Umbilical cord (tissue), 2 donors: ENCODE data around the gene GATD1. TPM values are rescaled to one million over a fixed set of nuclear protein-coding genes. Genes with fewer than 3 reads are reported as not detected.
A peak's percentile ranks its signal among the peaks of the same experiment; 100 is the strongest.

Experiments used
- DNase-seq: peaks from one replicate; pipeline ENCODE4 v3.0.0-alpha.2; 2015; ENCODE audit warnings: low spot score
- total RNA-seq: library from RNA; depleted of rRNA; stranded (reverse); fragments of >200 nt; gene quantifications from one replicate; pipeline ENCODE4 v1.2.3, GENCODE V29; 2014; ENCODE audit warnings: low replicate concordance; ENCODE audit not compliant: insufficient read depth

GATD1 gene
- total RNA-seq, 1 donor from 2014 or later, result 26.2 TPM

DNA sequence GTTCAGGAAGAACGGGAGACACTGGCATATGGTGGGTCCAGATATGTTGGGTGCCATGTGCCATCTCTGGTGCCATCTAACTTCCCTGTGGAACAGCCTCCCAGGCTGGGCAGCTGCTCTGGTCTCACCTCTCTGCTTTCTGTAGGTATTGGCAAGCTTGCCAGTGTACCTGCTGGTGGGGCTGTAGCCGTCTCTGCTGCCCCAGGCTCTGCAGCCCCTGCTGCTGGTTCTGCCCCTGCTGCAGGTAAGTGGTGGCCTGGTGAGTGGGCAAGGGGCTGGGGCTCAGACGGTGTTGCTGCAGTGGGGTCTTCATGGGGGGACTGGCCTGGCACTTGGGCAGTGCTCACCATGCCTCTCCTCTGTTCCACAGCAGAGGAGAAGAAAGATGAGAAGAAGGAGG lies 35.1 kb upstream of the GATD1 start:
- DNase-seq, result no peak

DNA sequence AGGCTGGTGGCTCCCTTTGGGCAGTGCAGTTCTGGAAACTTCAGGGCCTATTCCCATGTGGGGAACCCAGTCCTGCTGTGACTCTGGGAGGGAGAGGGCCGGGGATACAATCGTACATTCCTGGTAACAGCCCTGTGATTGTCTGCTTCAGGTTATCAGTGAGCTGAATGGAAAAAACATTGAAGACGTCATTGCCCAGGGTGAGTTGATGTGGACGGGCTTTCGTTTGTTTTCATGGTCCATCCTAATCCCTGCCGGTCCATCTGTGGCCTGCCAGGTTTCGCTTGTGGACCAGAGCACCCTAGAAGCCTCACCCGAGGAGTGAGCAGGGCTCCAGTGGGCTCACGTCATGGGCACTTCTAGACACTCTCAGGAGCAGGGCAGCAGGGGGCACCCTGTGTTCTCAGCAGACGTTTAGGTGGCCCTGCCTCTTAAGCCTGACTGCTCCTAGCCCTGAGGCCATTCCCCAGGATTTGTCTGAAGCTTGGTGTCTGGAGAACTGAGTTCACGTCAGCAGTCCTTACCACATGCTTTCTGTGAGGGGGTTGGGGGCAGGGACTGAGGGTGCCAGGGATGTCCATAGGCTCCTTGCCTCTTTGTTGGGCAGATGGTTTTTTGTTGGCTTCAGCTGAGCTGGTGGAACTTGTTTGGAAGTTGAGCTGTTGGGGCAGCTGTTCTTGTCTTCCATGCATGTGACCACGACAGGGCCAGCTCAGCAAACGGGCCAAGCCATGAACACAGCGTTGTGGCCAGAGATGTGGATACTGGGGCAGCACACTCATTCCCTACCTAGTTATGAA lies 34.4 kb upstream of the GATD1 start:
- DNase-seq, result no peak

GRCh38 chr11:810040-810567 lies 32.8 kb upstream of the GATD1 start:
- no peak for DNase-seq

GRCh38 chr11:809287-810039 lies 32.2 kb upstream of the GATD1 start, which contains the start of gene RPLP2:
TSS of gene RPLP2 (plus strand) at chr11:809967. CDS start at chr11:810235, 268 bp downstream.
- peak; percentile 99 for DNase-seq

- DNase-seq, result no peak
Measured at GRCh38 chr11:808427-809286, 31.4 kb upstream of the GATD1 start.

- no peak for DNase-seq
Measured at GRCh38 chr11:804599-804964, 27.3 kb upstream of the GATD1 start.

- peak; percentile 59 for DNase-seq
Measured at GRCh38 chr11:803770-804598, 26.7 kb upstream of the GATD1 start.

GRCh38 chr11:803467-803742 lies 26.1 kb upstream of the GATD1 start:
- DNase-seq, result no peak

DNA sequence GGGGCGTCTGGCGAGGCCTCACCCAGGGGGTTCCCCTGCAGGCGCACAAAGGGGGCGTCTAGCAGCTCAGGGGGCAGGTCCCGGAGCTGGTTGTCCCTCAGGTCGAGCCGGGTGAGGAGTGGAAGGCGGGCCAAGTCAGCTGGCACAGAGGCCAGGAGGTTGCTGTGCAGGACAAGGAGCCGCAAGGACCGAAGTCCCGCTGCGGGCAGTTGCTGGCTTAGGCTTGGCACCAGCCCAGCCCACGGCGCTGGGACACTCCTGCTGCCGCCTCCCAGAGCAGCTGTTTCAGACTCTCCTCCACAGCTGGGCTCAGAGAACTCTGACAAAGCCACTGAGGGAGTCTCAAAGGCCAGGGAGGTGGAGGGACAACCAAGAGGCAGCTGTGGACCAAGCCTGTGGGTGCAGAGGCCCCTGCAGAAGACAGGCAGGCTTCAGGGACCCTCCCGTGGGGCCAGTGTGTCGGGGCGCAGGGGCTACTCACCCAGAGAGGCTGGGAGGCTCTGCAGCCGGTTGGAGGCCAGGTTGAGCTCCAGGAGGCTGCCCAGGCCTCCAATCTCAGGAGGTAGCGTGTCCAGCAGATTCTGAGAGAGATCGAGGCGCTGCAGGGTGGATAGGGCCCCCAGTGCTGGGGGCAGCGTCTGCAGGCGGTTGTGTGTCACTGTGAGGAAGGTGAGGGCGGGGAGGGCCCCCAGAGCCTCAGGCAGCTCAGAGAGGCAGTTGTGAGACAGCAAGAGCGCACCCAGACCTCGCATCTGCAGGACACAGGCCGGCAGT lies 25.6 kb upstream of the GATD1 start:
- no peak for DNase-seq

DNA sequence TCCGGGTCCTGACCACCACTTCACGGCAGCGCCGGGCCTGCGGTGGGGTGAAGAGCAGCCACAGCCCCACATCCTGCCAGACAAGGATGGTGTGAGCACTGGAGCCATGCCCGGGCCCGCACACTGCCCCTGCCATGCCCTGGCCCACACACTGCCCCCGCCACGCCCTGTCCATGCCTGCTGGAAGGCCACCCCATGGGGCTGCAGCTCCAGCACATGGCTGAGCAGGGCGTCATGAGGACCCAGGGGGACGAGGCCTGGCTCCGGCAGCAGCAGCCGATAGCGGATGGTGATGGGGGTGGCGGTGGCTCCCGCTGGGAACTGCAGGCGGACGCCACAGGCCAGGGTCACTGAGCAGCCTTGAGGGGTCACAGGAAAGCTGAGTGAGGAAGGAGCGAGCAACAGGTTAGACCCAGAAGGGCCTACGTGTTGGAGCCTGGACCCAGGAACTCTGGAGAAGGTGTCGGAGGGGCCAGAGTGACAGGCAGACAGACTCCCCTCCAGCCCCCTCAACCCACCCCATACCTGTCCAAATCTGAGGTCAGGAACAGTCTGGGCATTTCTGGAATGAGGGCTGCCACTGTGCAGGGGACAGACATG lies 24.8 kb upstream of the GATD1 start:
- no peak for DNase-seq

GRCh38 chr11:801097-801780 lies 24.0 kb upstream of the GATD1 start:
- no peak for DNase-seq

- DNase-seq, result no peak
Measured at GRCh38 chr11:800473-800872, 23.2 kb upstream of the GATD1 start.

- no peak for DNase-seq
Measured at GRCh38 chr11:799641-800316, 22.5 kb upstream of the GATD1 start.

DNA sequence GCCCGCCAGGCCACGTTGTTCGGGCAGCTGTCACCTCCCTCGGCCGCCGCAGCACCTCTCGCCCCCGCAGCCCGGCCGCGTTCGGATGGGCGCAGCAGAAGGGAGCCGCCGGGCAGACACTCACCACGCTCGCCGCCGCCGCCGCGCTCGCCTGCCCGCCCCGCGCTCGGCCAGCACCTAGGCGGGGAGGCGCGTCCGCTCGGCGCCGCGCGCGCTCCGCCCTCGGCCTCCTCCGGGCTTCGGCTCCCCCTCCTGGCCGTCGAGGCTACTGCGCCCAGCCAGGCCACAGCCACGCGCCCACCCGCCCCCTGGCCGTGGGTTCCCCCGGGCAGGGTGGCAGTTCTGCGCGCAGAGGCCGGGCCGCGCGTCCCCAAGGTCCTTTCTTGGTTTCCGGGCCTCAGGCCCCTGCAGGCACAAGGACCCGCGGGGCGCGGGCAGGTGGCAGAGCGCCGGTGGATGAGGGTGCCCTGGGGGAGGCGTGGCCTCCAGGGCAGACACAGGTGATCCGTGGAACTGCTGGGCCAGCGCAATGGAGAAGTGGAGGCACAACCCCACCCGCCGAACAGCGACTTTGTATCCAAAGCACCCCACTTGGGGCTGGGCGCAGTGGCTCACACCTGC lies 20.9 kb upstream of the GATD1 start, which contains the start of gene SLC25A22:
Gene SLC25A22 (minus strand): TSS at position 189 of the 621 bp plus-strand sequence. CDS start 3,275 bp downstream, outside the sequence.
- peak; percentile 84 for DNase-seq

DNA sequence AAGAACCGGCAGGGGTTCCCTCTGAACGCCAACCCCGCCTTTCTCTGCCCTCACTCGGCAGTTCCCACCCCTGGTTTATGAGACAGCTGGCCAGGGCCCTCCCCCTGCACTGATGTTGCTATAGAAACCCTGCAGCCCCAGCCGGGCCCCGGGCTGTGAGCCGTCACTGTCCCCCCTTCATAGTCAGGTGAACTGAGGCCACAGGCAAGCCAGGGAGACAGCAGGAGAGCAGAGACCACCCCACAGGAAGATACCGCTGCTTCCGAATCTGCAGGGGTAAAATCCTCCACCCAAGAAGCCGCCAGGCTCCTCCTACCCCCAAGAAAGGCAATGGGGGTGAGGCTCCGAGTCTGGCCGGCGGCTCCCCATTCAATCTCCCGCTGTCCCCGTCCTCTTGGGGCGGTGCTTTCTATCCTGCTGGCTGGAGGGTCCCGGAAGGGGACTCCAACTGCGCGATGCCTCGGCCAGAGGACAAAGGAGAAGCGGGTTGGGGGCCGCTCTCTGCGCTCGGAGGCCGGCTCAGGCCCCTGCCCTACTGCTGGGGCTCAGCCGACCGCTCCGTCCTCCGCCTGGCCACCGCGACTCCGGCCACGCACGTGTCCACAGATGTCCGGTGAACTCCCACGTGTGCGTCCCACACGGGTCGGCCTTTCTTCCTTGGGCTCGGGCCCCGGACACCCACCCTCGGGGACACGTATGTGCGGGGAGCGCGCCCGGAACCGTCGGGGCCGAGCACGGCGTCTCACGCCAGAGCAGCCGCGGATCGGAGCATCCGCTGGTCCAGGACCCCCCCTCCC lies 20.2 kb upstream of the GATD1 start:
- DNase-seq, result peak; percentile 97

- no peak for DNase-seq
Measured at GRCh38 chr11:796565-797295, 19.4 kb upstream of the GATD1 start.
